CD4-positive, alpha-beta T cell treated with Interleukin-15 for 4 hours (primary cell): Measurements from ENCODE around the gene CER1.
"Not testable (repeated sequence)": the region's sequence is repeated elsewhere in the genome, so short reads cannot be mapped to it uniquely, and the experiment has no call there.

Experiments used
- DNase-seq: peaks from one replicate; pipeline ENCODE4 v3.0.0-alpha.2; 2020; ENCODE audit warnings: low spot score

Gene CER1

DNA sequence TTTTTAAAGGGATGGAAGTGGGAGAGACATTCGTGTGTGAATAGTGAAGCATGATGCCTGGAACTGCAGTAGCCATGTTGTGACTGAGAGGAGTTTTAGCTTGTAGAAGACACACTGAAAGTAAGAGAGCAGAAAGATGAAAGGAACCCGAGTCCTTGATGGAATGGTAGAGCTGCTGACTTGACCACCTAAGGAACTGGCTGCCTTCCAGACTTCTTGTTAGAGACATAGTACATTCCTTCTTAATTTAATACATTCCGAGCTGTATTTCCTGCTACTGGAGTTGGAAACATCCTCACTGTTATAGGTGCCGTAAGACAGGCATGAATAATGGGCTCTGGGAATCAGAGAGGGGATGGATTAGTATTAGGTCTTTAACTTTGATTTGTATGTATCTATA, 7.4 kb downstream of the CER1 start:
- DNase-seq, result no peak

DNA sequence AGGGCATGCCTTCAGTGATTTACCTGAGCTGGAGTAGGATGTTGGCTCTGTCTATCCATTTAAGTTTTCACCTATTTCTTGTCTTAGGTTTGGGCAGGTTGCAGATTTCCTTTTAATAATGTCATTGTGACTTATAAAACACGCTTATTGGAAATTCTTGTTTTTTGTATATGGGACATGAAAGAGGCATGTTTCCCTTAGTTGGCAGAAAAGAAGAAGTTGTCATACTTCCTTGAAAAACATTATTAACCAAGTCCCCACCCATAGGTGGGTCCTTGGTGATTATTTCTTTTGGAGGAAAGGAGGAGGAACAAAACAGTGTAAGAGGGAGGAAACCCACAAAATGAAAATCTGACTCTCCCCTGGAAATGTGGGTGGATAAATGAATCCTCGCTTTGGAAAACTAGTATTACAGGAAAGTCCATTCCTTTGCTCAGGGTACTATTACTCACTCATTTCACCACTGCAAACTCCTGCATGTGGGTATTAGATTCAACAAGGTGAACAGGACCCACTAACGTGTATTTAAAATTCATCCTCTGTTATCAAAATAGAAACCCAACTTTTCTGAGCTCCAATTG, 9.3 kb downstream of the CER1 start:
- no peak for DNase-seq

DNA sequence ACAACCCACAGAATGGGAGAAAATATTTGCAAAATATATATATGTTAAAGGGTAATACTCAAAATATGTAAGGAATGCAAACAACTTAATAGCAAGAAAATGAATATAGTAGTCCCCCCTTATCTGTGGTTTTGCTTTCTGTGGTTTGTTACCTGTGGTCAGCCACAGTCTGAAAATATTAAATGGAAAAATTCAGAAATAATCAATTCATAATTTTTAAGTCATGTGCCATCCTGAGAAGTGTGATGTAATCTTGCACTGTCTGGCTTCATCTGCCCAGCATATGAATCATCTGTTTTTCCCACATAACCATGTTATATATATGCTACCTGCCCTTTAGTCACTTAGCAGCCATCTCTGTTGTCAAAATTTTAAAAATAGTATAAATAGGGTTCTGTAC, 11.7 kb downstream of the CER1 start:
- no peak for DNase-seq

DNA sequence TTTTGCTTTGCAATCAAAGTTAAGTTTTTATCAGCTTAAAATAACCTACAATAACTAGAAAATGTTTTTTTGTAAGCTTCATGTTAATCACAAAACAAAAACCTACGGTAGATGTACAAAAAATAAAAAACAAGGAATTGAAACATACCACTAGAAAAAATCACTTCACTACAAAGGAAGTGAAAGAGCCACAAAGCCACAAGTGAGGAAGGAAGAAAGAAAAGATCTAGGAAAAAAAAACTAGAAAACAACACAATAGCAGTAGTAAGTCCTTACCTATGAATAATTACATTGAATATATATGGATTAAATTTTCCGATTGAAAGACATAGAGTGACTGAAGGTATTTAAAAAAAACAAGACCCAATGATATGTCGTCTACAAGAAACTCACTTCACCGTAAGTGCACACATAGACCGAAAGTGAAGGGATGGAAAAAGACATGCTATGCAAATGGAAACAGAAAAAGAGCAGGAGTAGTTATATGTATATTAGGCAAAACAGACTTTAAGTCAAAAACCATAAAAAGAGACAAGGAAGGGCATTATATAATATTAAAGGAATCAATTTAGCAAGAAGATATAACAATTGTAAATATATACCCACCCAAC, 15.9 kb downstream of the CER1 start:
- DNase-seq, result no peak

DNA sequence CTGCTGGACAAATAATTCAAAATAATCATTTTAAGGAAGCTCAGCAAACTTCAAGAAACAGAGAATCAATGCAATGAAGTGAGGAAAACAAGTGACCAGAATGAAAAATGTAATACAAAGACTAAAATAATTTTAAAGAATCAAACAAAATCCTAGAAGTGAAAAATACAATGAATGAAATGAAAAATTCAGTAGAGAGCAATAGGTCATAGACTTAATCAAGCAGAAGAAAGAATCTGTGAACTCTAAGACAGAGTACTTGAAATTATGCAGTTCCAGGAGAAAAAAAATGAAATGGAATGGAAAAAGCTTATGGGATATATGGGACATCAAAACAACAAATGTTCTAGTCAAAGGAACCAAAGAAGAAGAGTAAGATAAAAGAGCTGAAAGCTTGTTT, 17.5 kb downstream of the CER1 start:
- no peak for DNase-seq

DNA sequence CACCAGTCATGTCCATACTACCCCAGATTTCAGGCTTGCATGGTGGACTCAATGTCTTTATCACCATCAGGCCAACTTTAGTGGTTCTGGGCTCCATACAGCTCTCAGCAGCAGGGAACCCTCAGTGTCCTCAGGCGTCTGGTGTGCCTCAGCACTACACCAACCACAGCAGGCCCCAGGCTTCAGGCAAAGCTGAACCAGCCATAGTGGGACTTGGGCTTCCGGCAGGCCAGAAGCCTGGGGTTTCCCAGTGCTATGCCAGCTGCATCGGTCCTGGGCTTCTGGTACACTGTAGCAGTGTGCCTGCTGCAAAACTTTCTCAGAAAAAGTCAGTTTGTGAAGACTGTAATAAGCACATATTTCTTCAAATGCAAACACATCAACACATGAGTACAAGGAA, 18.3 kb downstream of the CER1 start:
- no peak for DNase-seq

DNA sequence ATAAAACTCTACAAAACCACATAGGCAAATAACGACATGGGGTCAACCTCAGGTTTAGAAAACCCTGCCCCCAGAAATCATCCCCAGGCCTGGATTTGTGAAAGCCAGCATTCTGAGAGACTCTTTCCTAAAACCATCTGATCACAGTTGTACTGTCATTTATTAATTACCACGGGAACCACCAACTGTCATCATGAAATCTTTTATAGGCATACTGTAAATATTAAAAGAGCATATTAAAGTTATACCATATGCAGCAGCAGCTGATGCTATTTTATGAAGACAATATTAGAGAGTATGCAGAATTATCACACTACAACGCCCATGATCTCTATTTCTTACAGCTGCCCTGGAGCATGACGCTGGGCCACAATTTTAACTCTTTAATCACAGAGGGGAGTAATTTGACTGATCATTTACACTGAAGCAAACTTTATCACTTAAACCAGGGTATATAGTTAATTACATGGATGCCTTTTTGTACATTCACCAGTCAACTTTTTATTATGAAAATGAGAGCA, 20.3 kb downstream of the CER1 start:
- DNase-seq, result no peak

DNA sequence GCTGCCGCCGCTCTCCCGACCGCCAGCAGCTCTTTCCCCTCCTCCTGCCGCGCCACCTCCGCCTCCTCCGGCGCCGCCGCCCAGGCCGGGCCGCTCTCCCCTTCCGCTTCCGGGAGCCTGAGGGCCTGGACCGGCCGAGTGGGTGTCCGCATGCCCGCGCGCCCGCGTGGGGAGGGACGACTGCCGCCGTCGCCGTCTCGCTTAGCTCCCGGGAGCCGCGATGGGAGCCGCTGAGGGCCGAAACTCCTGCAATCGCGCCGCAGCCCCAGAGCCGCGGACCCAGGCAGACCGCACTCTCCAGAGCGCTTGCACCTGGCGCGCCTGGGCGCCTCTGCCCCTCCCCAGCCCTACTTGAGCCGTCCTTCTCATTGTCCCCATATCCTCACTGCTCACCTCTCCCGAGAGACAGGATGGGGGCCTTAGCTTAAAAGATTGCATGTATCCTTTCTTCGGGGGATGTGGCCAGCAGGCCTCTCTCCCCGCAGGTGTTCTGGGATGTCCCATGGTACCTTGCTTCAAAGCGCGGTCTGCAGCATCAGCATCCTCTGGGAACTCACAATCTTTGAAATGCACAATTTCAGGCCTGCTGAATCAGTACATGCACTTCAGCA, 29.2 kb downstream of the CER1 start, which contains the start of gene ZDHHC21:
ZDHHC21 (minus strand) TSS at position 182 of the 611 bp plus-strand sequence. CDS start 19,092 bp downstream, outside the sequence.
- peak; percentile 55 for DNase-seq

DNA sequence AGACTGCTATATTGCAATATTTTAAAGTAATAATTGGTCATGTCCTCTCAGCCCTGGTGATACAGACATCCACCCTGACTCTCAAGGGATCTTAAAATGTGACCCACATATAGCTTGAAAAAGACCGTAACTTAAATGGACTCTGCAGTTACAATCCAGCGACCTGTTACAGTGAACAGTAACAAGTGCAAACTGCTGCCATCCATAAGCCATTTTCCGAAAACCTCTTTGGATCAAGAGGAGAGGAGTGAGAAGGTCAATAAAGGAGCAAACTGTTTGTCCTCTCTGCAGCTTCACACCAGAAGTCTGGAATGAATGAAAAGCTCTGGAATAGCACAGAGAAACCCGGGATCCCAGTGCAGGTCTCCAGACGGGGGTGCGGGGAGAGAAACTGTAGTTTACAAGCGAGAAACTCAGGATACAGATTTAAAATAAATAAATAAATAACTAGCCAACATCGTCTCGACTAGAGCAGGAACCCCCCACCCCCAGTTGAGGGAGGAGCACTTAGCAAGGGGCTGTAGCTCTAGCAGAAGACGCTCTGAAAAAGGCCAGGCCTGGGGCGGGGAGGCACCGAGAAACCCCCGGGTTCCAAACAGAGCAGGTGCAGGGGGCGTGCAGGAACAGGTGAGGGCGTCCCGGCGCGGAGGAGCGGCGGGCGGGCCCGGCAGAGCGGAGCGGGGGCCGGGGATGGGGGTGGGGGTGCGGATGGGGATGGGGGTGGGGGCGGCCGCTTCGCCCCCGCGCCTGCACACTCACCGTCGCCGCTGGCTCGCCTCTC, 29.9 kb downstream of the CER1 start:
- DNase-seq, result peak; percentile 18

DNA sequence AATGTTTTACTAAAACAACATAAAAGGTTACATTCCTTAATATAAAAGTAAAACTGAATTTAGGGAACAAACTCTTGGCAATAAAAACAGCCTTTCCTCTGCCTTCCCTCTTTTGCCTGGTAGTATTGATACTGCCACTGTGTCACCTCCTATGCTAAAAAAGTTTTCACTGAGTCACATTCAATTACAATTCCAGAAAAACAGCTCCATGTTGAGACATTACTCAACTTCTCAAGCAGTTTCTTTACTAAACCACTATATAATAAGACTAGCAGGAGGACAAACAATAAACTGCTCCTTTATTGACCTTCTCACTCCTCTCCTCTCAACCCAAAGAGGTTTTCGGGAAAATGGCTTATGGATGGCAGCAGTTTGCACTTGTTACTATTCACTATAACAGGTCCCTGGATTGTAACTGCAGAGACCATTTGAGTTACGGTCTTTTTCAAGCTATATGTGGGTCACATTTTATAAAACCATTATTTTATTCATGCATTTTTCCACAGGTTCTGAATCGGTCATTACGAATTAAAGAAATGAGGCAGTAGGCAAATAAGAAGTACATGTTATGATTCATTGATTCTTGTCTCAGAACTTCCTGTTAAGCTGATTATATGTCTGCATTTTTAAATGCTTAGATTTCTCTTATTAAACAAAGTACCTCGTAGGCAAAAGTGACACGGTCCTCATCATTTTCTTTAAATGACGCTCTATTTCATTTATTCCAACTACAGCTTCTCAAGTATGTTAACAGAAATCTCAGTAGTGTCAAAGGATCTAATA, 31.4 kb downstream of the CER1 start:
- DNase-seq, result no peak

DNA sequence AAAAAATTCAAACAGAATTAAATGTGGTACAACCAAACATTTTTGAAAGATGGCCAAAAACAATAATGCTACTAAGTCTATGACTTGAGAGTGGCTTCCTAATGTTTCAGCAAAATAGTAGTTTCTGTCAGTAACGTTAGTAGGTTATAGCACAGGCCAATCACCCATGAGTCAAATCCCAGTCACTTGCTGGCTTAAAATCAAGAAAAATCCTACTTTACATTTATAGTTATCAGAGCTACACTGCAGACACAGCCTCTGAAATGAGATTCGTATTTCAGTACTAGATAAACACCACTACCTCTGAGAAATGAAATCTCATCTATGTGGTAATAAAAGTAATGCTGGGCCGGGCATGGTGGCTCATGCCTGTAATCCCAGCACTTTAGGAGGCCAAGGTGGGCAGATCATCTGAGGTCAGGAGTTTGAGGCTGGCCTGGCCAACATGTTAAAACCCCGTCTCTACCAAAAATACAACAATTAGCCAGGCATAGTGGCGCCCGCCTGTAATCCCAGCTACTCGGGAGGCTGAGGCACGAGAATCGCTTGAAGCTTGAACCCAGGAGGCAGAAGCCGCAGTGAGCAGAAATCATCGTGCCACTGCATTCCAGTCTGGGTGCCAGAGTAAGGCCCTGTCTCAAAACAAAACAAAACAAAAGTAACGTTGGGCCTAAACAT, 35.4 kb downstream of the CER1 start:
- no peak for DNase-seq

DNA sequence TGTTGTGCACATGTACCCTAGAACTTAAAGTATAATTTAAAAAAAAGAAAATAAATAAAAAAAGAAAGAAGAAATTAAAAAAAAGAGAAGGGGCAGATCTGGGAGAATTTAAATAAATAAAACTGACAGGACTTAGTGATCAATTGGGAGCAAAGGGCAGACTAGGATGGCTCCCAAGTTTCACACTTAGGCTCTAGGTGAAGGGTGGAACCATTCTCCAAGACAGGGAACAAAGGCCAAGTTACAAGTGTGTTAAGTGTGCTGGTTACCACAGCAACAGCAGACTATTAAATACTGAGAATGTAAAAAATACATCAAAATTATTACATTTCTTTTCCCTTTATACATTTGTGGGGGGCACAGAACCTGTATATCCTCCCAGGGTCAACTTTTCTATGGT, 36.4 kb downstream of the CER1 start:
- DNase-seq, result no peak

DNA sequence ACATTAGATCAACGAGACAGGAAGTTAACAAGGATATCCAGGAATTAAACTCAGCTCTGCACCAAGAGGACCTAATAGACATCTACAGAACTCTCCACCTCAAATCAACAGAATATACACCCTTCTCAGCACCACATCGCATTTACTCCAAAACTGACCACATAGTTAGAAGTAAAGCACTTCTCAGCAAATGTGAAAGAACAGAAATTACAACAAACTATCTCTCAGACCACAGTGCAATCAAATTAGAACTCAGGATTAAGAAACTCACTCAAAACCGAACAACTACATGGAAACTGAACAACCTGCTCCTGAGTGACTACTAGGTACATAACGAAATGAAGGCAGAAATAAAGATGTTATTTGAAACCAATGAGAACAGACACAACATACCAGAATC, 39.9 kb downstream of the CER1 start:
- DNase-seq, result not testable (repeated sequence)

DNA sequence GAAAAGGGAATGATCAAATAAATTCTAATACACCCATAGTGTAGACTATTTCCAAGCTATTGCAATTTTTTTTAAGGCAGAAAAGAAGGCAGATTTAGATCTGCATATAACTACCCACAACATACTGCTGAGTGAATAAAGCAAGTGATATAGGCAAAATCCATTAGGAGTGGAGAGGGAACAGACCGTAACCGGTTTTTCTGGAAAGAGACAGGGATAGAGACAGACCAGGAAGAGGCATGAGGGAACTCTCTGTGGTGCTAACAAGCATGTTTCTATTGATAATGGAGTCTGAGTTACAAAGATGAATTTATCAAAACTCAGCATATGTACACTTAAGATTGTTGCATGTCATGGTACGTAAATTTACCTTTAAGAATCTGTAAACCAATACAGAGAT, 43.8 kb downstream of the CER1 start:
- no peak for DNase-seq

DNA sequence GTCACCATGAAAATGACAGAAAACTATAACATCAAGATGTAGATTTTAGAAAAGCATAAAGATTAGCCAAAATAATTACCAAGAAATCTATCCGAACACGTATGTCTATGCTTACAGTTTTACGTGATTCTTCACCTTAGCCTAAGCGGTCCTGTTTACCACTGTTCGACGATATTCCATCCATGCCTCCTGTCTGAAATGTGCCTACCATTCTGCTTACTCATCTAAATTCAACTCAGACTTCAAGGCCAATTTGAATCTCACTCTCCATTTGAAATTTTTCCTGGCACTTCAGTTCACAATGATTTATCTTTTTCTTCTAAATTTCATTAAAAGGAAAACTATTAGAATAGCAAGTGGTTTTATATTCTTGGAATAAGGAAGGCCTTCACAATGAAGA, 44.7 kb downstream of the CER1 start:
- no peak for DNase-seq

DNA sequence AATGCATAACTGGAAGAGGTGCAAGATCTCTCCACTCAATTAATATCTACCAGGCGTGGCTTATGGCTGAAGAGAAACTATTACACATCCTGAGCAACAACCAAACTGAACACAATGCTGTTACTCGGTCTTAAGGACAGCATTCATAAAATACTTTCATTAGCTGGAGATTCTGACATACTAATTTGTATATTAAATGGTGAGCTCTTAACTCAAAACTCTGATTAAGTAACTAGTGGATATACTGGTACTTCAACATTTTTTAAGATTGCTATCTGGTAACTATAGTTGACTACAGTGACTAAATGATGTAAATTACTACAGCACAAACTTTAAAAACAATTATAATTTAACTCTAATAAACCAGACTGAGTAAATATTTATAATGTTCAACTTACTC, 45.1 kb downstream of the CER1 start:
- DNase-seq, result no peak

DNA sequence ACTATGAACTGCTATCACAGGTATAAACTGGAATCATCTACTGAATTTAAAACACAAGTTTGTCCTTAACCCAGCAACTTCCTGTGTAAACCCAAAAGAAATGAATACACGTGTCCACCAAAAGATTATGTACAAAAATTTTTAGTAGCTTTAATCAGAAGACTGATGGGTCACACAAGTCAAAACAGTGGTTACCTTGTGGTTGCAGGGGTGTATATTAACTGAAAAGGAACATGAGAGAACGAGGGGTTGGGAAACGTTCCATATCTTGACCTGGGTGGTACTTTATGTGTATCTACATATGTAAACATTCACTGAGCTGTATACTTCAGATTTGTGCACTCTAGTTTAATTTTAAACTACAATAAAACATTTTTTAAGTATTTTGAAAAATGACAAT, 47.9 kb downstream of the CER1 start:
- no peak for DNase-seq

DNA sequence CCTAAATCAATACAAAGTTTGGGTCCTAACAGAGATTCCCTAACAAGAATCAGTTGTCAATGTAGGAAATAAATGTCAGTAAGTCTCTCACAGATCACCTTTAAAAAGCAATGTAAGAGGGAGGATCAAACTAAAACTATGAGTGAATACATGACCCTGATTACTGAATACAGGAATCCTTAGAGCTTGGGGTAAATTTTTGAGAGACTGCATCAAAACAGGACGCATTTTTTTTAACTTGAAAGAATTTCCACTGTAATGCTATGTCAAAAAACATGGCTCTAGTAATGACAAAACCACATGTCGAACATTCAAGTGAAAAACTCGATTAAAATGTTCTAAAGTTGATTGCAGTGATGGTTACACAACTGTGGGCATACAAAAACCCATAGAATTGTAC, 51.2 kb downstream of the CER1 start:
- no peak for DNase-seq

DNA sequence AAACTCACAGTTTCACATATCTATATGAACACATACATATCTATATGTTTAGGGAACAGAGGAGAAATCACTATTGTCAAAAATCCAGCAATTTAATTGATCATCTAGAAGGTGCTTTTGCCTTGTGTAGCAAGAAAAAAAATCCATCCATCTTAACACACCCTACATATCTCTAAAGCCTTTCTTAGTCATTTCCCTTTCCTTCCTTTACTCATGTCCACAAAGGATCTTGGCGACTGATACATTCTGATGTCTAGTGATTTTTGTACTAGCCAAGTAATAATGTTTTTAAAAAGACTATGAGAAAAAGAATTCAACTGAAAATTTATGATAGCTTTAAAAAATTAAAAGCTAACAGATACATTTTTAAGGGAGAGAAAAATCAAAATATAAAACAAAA, 51.8 kb downstream of the CER1 start:
- no peak for DNase-seq
